ENCODE results near the gene MAGOHB. TPM values are rescaled to one million over a fixed set of nuclear protein-coding genes. Genes with fewer than 3 reads are reported as not detected.
A peak's percentile ranks its signal among the peaks of the same experiment; 100 is the strongest.

The MAGOHB gene
- total RNA-seq, 1 donor from 2014 or later: 39.6 TPM

GRCh38 chr12:10641735-10642500 lies 28.5 kb upstream of the MAGOHB start:
- peaks cover 16% of the 10 kb centered on the region for H3K36me3 Mint-ChIP-seq
- no peak for TF ChIP-seq CTCF (conservative IDR thresholded peaks at IDR 0.05)
- no peaks in the 10 kb centered on the region for H3K4me1 Mint-ChIP-seq (ENCODE audit: unreplicated experiment)
- no peak for DNase-seq (ENCODE audit: extremely low spot score, unreplicated experiment)
- peaks cover 6% of the 10 kb centered on the region for H3K9me3 Mint-ChIP-seq
- H3K4me3 Mint-ChIP-seq: no peak overlapping the region
- H3K27me3 Mint-ChIP-seq: no peaks in the 10 kb centered on the region
- H3K27ac Mint-ChIP-seq: no peak overlapping the region

GRCh38 chr12:10638728-10639127 lies 25.3 kb upstream of the MAGOHB start:
- Mint-ChIP-seq H3K36me3 (peaks cover 12% of the 10 kb centered on the region), H3K9me3 (no peaks in the 10 kb centered on the region), H3K4me3 (no peak overlapping the region), H3K4me1 (ENCODE audit: unreplicated experiment) (no peaks in the 10 kb centered on the region), H3K27me3 (no peaks in the 10 kb centered on the region), H3K27ac (no peak overlapping the region)
- DNase-seq (ENCODE audit: extremely low spot score, unreplicated experiment): no peak
- TF ChIP-seq CTCF (conservative IDR thresholded peaks at IDR 0.05): no peak

- H3K4me1 Mint-ChIP-seq (ENCODE audit: unreplicated experiment): no peaks in the 10 kb centered on the region
- H3K36me3 Mint-ChIP-seq: peaks cover 12% of the 10 kb centered on the region
- H3K9me3 Mint-ChIP-seq: no peaks in the 10 kb centered on the region
- no peaks in the 10 kb centered on the region for H3K27me3 Mint-ChIP-seq
- H3K4me3 Mint-ChIP-seq: peak overlapping the region; percentile 53
- no peak for TF ChIP-seq CTCF (conservative IDR thresholded peaks at IDR 0.05)
- peak overlapping the region; percentile 86 for H3K27ac Mint-ChIP-seq
- no peak for DNase-seq (ENCODE audit: extremely low spot score, unreplicated experiment)
These were observed 23.2 kb upstream of the MAGOHB start for GRCh38 chr12:10636611-10637010.

GRCh38 chr12:10636124-10636523 lies 22.7 kb upstream of the MAGOHB start:
- Mint-ChIP-seq H3K9me3 (no peaks in the 10 kb centered on the region), H3K27ac (peak overlapping the region; percentile 86), H3K4me3 (peak overlapping the region; percentile 53), H3K36me3 (peaks cover 12% of the 10 kb centered on the region), H3K27me3 (no peaks in the 10 kb centered on the region), H3K4me1 (ENCODE audit: unreplicated experiment) (no peaks in the 10 kb centered on the region)
- no peak for TF ChIP-seq CTCF (conservative IDR thresholded peaks at IDR 0.05)
- DNase-seq (ENCODE audit: extremely low spot score, unreplicated experiment): no peak

- no peak for DNase-seq (ENCODE audit: extremely low spot score, unreplicated experiment)
- H3K9me3 Mint-ChIP-seq: no peaks in the 10 kb centered on the region
- no peak overlapping the region for H3K27ac Mint-ChIP-seq
- no peaks in the 10 kb centered on the region for H3K27me3 Mint-ChIP-seq
- H3K4me1 Mint-ChIP-seq (ENCODE audit: unreplicated experiment): no peaks in the 10 kb centered on the region
- no peak for TF ChIP-seq CTCF (conservative IDR thresholded peaks at IDR 0.05)
- H3K4me3 Mint-ChIP-seq: no peak overlapping the region
- H3K36me3 Mint-ChIP-seq: peaks cover 12% of the 10 kb centered on the region
These were observed 21.9 kb upstream of the MAGOHB start for GRCh38 chr12:10635306-10635705.
